ENCODE results near the gene FYB1.

DNA sequence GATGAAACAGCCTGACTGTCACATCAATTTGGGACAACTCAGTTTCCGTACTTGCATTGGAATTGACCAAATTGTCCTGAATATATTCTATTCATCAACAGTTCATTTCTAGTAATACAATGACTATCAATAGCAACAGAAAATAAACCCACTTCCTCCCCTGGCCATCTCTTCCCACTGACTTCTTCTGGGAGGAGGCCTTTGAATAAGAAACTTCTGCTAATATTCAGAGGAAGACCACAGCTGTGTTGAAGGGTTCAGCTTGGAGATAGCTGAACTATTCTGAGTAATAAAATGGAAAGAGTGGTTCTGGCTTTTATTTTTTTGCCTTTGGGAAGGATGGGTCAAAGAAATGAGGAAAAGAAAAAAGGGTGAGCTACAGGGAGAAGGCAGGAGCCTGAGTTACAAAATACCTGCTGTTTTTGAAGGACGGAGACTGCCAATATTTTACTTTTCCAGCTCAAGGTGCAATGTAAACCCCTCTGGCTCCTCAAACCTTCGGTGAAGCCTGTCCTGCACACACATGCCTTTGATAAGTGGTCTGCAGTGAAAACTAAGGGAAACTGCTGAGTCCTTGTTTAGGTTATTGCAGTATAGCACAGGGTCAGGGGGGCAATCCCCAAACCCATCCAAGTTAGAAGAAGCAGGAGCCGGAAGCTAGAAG, 29.9 kb downstream of the FYB1 start:
- TF ChIP-seq, protein P1, sequence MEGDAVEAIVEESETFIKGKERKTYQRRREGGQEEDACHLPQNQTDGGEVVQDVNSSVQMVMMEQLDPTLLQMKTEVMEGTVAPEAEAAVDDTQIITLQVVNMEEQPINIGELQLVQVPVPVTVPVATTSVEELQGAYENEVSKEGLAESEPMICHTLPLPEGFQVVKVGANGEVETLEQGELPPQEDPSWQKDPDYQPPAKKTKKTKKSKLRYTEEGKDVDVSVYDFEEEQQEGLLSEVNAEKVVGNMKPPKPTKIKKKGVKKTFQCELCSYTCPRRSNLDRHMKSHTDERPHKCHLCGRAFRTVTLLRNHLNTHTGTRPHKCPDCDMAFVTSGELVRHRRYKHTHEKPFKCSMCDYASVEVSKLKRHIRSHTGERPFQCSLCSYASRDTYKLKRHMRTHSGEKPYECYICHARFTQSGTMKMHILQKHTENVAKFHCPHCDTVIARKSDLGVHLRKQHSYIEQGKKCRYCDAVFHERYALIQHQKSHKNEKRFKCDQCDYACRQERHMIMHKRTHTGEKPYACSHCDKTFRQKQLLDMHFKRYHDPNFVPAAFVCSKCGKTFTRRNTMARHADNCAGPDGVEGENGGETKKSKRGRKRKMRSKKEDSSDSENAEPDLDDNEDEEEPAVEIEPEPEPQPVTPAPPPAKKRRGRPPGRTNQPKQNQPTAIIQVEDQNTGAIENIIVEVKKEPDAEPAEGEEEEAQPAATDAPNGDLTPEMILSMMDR (conservative IDR thresholded peaks at IDR 0.05 in 1 of 2, IDR thresholded peaks at IDR 0.05 in 1 of 2; ENCODE audit: extremely low read depth in 1 of 2, insufficient read depth in 1 of 2, low read depth in 1 of 2, low read length in 2 of 2): no peak
- no peak for TF ChIP-seq EZH2 (IDR thresholded peaks at IDR 0.05; ENCODE audit: borderline replicate concordance, low read length)
